ENCODE measurements around the gene BABAM2.

- TF ChIP-seq EZH2 (IDR thresholded peaks at IDR 0.05; ENCODE audit: insufficient read depth, poor library complexity, severe bottlenecking) (no peak), EZH2phosphoT487 (IDR thresholded peaks at IDR 0.05; ENCODE audit: insufficient read depth, low read depth) (no peak)
These were observed 466.5 kb downstream of the BABAM2 start for GRCh38 chr2:28357055-28357454.
